Sigmoid colon (tissue), 7 donors: Measurements from ENCODE around the gene ETF1. TPM values are rescaled to one million over a fixed set of nuclear protein-coding genes. Genes with fewer than 3 reads are reported as not detected.
A peak's percentile ranks its signal among the peaks of the same experiment; 100 is the strongest.

ENCODE experiments used
- DNase-seq: peaks from one replicate; pipeline ENCODE4 v3.0.0-alpha.2; 2019
- H3K27ac ChIP-seq, 4 donors: fragments of 200-600 bp; sonication (generic); one replicate each; pipeline ENCODE4 v1.5.1; 2016 to 2019; ENCODE audit warnings: mild to moderate bottlenecking in 1 of 4
- H3K27me3 ChIP-seq, 3 donors: fragments of 200-600 bp; sonication (generic); one replicate each; pipeline ENCODE4 v1.5.1; 2019; ENCODE audit warnings: mild to moderate bottlenecking in 1 of 3
- H3K36me3 ChIP-seq, 4 donors: fragments of 200-600 bp; sonication (generic); one replicate each; pipeline ENCODE4 v1.5.1; 2016 to 2019
- H3K4me1 ChIP-seq, 4 donors: fragments of 200-600 bp; sonication (generic); one replicate each; pipeline ENCODE4 v1.5.1; 2017 to 2019
- H3K4me3 ChIP-seq, 4 donors: fragments of 200-600 bp; sonication (generic); one replicate each; pipeline ENCODE4 v1.5.1; 2017 to 2019; ENCODE audit warnings: mild to moderate bottlenecking in 2 of 4, moderate library complexity in 1 of 4
- H3K9me3 ChIP-seq, 4 donors: fragments of 200-600 bp in 3 of 4; sonication (generic) in 3 of 4; one replicate each; pipeline versions ENCODE4 v1.5.1 to v1.6.1; 2013 to 2019
- CTCF ChIP-seq, 4 experiments: fragments of 450-650 bp in 3 of 4; fragments of 200-600 bp in 1 of 4; IDR thresholded peaks; one replicate each; pipeline ENCODE4 v1.5.1; 2016 to 2019; ENCODE audit warnings: antibody characterized with exemption in 4 of 4, mild to moderate bottlenecking in 3 of 4, moderate library complexity in 2 of 4
- EP300 ChIP-seq, 4 donors: sonication (generic); formaldehyde crosslinking; IDR thresholded peaks; one replicate each; pipeline ENCODE4 v1.6.1; 2017; ENCODE audit warnings: antibody characterized with exemption in 4 of 4
- POLR2A ChIP-seq, 2 donors: fragments of 450-650 bp; IDR thresholded peaks; one replicate each; pipeline ENCODE4 v1.6.1; 2016; ENCODE audit warnings: antibody characterized with exemption in 2 of 2, mild to moderate bottlenecking in 2 of 2, moderate library complexity in 2 of 2
- POLR2AphosphoS5 ChIP-seq, 4 donors: sonication (generic); formaldehyde crosslinking; IDR thresholded peaks; one replicate each; pipeline ENCODE4 v1.6.1; 2017; ENCODE audit warnings: antibody characterized with exemption in 4 of 4
- WGBS, 2 donors: extraction: QIAGEN DNeasy Blood & Tissue Kit; methylation state at CpG; one replicate each; pipeline ENCODE4 v1.1.7; 2013; 5-methylcytosine and 5-hydroxymethylcytosine counted together
- intact Hi-C: fragments of 100-400 bp; cut with DNase I; formaldehyde crosslinking; loops from one replicate; pipeline ENCODE4 v1.15.1; 2023
- polyA plus RNA-seq, 3 donors: library from polyadenylated mRNA; stranded (reverse); fragments of 200-250 nt; gene quantifications; one replicate each; pipeline ENCODE4 v1.2.3, GENCODE V29; 2013
- total RNA-seq, 4 donors: library from RNA; depleted of rRNA; stranded (reverse); fragments of >200 nt; gene quantifications; one replicate each; pipeline ENCODE4 v1.1.0, GENCODE V29; 2016
- donor health status: healthy with polysubstance abuse.
- donor health status: Bipolar disorder and iron deficiency.
- donor health status: healthy.

The ETF1 gene
- total and polyA plus RNA-seq, 7 donors = 49.9 to 117 (median 67.0) TPM

GRCh38 chr5:138472353-138472752, 70.7 kb downstream of the ETF1 start:
- Histone ChIP-seq H3K27ac (no peak overlapping the region), H3K4me3 (no peak overlapping the region), H3K4me1 (peaks cover 0 to 8% (median 3%) of the 10 kb centered on the region in 4 donors), H3K9me3 (no peaks in the 10 kb centered on the region), H3K36me3 (no peaks in the 10 kb centered on the region), H3K27me3 (no peaks in the 10 kb centered on the region)
- TF ChIP-seq POLR2AphosphoS5 (IDR thresholded peaks at IDR 0.05) (peak in 1 of 4 donors; percentile 16), POLR2A (IDR thresholded peaks at IDR 0.05) (no peak)
- WGBS, 2 donors = 31 to 51% methylated on average over 6 of the region's 6 CpGs
- DNase-seq = no peak
- intact Hi-C loops = no loop called here

- Histone ChIP-seq H3K4me1 (peaks cover 0 to 20% (median 15%) of the 10 kb centered on the region in 4 donors), H3K27me3 (no peaks in the 10 kb centered on the region), H3K9me3 (no peaks in the 10 kb centered on the region), H3K36me3 (no peaks in the 10 kb centered on the region), H3K27ac (no peak overlapping the region), H3K4me3 (no peak overlapping the region)
- TF ChIP-seq CTCF (IDR thresholded peaks at IDR 0.05) = no peak
- TF ChIP-seq POLR2A (IDR thresholded peaks at IDR 0.05) = no peak
- no peak for TF ChIP-seq EP300 (IDR thresholded peaks at IDR 0.05)
- no peak for TF ChIP-seq POLR2AphosphoS5 (IDR thresholded peaks at IDR 0.05)
- 93 to 95% methylated on average over 2 of the region's 2 CpGs for WGBS, 2 donors
- intact Hi-C loops = no loop called here
- DNase-seq = no peak
These were observed 72.0 kb downstream of the ETF1 start for GRCh38 chr5:138471052-138471361.

GRCh38 chr5:138470322-138471051, 72.5 kb downstream of the ETF1 start:
- H3K27ac ChIP-seq = no peak overlapping the region
- TF ChIP-seq POLR2A (IDR thresholded peaks at IDR 0.05) (no peak), POLR2AphosphoS5 (IDR thresholded peaks at IDR 0.05) (no peak), EP300 (IDR thresholded peaks at IDR 0.05) (no peak), CTCF (IDR thresholded peaks at IDR 0.05) (no peak)
- H3K4me3 ChIP-seq = no peak overlapping the region
- no peak for DNase-seq
- H3K4me1 ChIP-seq = peaks cover 0 to 25% (median 17%) of the 10 kb centered on the region in 4 donors
- 88 to 90% methylated on average over 3 of the region's 3 CpGs for whole genome bisulfite sequencing, 2 donors
- H3K9me3 ChIP-seq = no peaks in the 10 kb centered on the region
- intact Hi-C loops = no loop called here
- H3K27me3 ChIP-seq = no peaks in the 10 kb centered on the region
- H3K36me3 ChIP-seq = no peaks in the 10 kb centered on the region

GRCh38 chr5:138469540-138470321, 73.3 kb downstream of the ETF1 start:
- peak in 2 of 4 donors; percentile 32 to 41 for TF ChIP-seq POLR2AphosphoS5 (IDR thresholded peaks at IDR 0.05)
- TF ChIP-seq POLR2A (IDR thresholded peaks at IDR 0.05) = no peak
- TF ChIP-seq EP300 (IDR thresholded peaks at IDR 0.05) = no peak
- TF ChIP-seq CTCF (IDR thresholded peaks at IDR 0.05) = no peak
- H3K9me3 ChIP-seq = no peaks in the 10 kb centered on the region
- H3K36me3 ChIP-seq = no peaks in the 10 kb centered on the region
- H3K4me3 ChIP-seq = no peak overlapping the region
- WGBS, 2 donors = 79 to 81% methylated on average over 8 of the region's 8 CpGs
- peak overlapping the region in 1 of 4 donors; percentile 23 for H3K27ac ChIP-seq
- DNase-seq = peak; percentile 86
- H3K4me1 ChIP-seq = peaks cover 0 to 26% (median 17%) of the 10 kb centered on the region in 4 donors
- intact Hi-C loops = no loop called here
- H3K27me3 ChIP-seq = no peaks in the 10 kb centered on the region

GRCh38 chr5:138468966-138469539, 74.0 kb downstream of the ETF1 start:
- TF ChIP-seq POLR2A (IDR thresholded peaks at IDR 0.05) = no peak
- TF ChIP-seq POLR2AphosphoS5 (IDR thresholded peaks at IDR 0.05) = no peak
- no peak for TF ChIP-seq CTCF (IDR thresholded peaks at IDR 0.05)
- TF ChIP-seq EP300 (IDR thresholded peaks at IDR 0.05) = no peak
- DNase-seq = no peak
- H3K36me3 ChIP-seq = no peaks in the 10 kb centered on the region
- intact Hi-C loops = no loop called here
- H3K27ac ChIP-seq = peak overlapping the region in 1 of 4 donors; percentile 23
- no peak overlapping the region for H3K4me3 ChIP-seq
- H3K4me1 ChIP-seq = peaks cover 0 to 26% (median 17%) of the 10 kb centered on the region in 4 donors
- H3K9me3 ChIP-seq = no peaks in the 10 kb centered on the region
- H3K27me3 ChIP-seq = no peaks in the 10 kb centered on the region
- 89 to 90% methylated on average over 8 of the region's 8 CpGs for WGBS, 2 donors
